K562 (cell line): ENCODE results near the gene DMWD. TPM values are rescaled to one million over a fixed set of nuclear protein-coding genes. Genes with fewer than 3 reads are reported as not detected.

Source experiments
- ASH1L ChIP-seq: fragments of 450-650 bp; IDR thresholded peaks from 2 replicates; pipeline ENCODE4 v1.6.1; 2018; ENCODE audit warnings: borderline replicate concordance, mild to moderate bottlenecking, low read depth; ENCODE audit not compliant: partially characterized antibody
- BCOR ChIP-seq: fragments of 450-650 bp; IDR thresholded peaks from 2 replicates; pipeline ENCODE4 v1.6.1; 2016
- BHLHE40 ChIP-seq: IDR thresholded peaks from 2 replicates; pipeline ENCODE4 v1.6.1; 2011; ENCODE audit warnings: low read length, improper control_type of control experiment
- CBX8 ChIP-seq: fragments of 200-600 bp; sonication (generic); IDR thresholded peaks from 2 replicates; pipeline ENCODE4 v1.6.1; 2012; ENCODE audit warnings: borderline replicate concordance, mixed run types, low read depth, mild to moderate bottlenecking, moderate library complexity, mixed read lengths, low read length, control low read depth, inconsistent platforms; ENCODE audit not compliant: poor library complexity, severe bottlenecking; ENCODE audit errors: extremely low read depth
- NUFIP1 ChIP-seq: fragments of 450-650 bp; IDR thresholded peaks from 2 replicates; pipeline ENCODE4 v1.6.1; 2018; ENCODE audit not compliant: partially characterized antibody
- PBX2 ChIP-seq, 2 experiments: IDR thresholded peaks in 1 of 2; conservative IDR thresholded peaks in 1 of 2; 2 replicates each; pipeline ENCODE4 v1.6.1; 2016; ENCODE audit warnings: low read depth in 2 of 2, mild to moderate bottlenecking in 1 of 2, missing compliant biosample characterization in 1 of 2, missing genetic modification characterization in 1 of 2, moderate library complexity in 1 of 2
- POLR2H ChIP-seq: IDR thresholded peaks from 2 replicates; pipeline ENCODE4 v1.6.1; 2016; ENCODE audit warnings: missing genetic modification characterization, low read depth, mild to moderate bottlenecking, control low read depth, missing compliant biosample characterization, moderate library complexity
- SIN3A ChIP-seq, 2 experiments: fragments of 150-350 bp in 1 of 2; IDR thresholded peaks; 2 replicates each; pipeline ENCODE4 v1.6.1; 2011 to 2016; ENCODE audit warnings: borderline replicate concordance in 2 of 2, low read depth in 2 of 2, low read length in 2 of 2, mild to moderate bottlenecking in 2 of 2, moderate library complexity in 2 of 2; ENCODE audit not compliant: control insufficient read depth in 1 of 2
- TEAD2 ChIP-seq: fragments of 450-650 bp; IDR thresholded peaks from 2 replicates; pipeline ENCODE4 v1.6.1; 2016; ENCODE audit warnings: missing genetic modification characterization, control low read depth, missing compliant biosample characterization
- THRA ChIP-seq: fragments of 450-650 bp; IDR thresholded peaks from 2 replicates; pipeline ENCODE4 v1.6.1; 2017; ENCODE audit warnings: mild to moderate bottlenecking, moderate library complexity
- U2AF2 ChIP-seq: fragments of 200-400 bp; formaldehyde crosslinking; optimal IDR thresholded peaks from 2 replicates; pipeline ENCODE3; 2017; ENCODE audit warnings: low read depth, mild to moderate bottlenecking, low read length
- ZEB2 ChIP-seq: fragments of 450-650 bp; IDR thresholded peaks from 2 replicates; pipeline ENCODE4 v1.6.1; 2016
- ZNF277 ChIP-seq: fragments of 250-450 bp; sonication (Bioruptor Pico); IDR thresholded peaks from 2 replicates; pipeline ENCODE4 v1.8.0; 2022; ENCODE audit warnings: inconsistent platforms, mild to moderate bottlenecking, moderate library complexity, borderline replicate concordance
- ZNF384 ChIP-seq: IDR thresholded peaks from 2 replicates; pipeline ENCODE4 v1.6.1; 2012; ENCODE audit warnings: low read depth, low read length, improper control_type of control experiment
- ZNF449 ChIP-seq: fragments of 250-450 bp; sonication (Bioruptor Pico); IDR thresholded peaks from 2 replicates; pipeline ENCODE4 v1.8.0; 2022; ENCODE audit warnings: moderate library complexity, mild to moderate bottlenecking, inconsistent platforms
- ZNF507 ChIP-seq: conservative IDR thresholded peaks from 2 replicates; pipeline ENCODE4 v1.6.1; 2017; ENCODE audit warnings: missing genetic modification characterization, missing compliant biosample characterization
- polyA plus RNA-seq, 8 experiments: library from polyadenylated mRNA; depleted of rRNA in 4 of 8; stranded (reverse) in 5 of 8; unstranded in 3 of 8; fragments of >200 nt; fragmentation: Nextera tagmentation in 2 of 8; fragmentation: Illumina TruSeq in 1 of 8; extraction: Ambion mirVana in 2 of 8; extraction: Trizol in 1 of 8; gene quantifications; 2 replicates each; pipeline versions ENCODE4 v1.2.1 to v1.2.3, GENCODE V29; 2011 to 2014; ENCODE audit warnings: inconsistent platforms in 1 of 8, missing spikeins in 1 of 8
- total RNA-seq, 7 experiments: library from RNA; depleted of rRNA in 6 of 7; stranded (reverse); fragments of >200 nt in 6 of 7; fragmentation: Illumina TruSeq in 2 of 7; extraction: Trizol in 2 of 7; gene quantifications; 2 replicates each; pipeline versions ENCODE4 v1.2.1 to v1.2.3, GENCODE V29; 2011 to 2021; ENCODE audit warnings: low replicate concordance in 1 of 7

The DMWD gene
- total and polyA plus RNA-seq, 9 of the 15 experiments (the other 6 are each of a cell fraction or from before 2014, with no cell fraction given), result 4.7 to 54.6 (median 19.0) TPM

GRCh38 chr19:45768984-45769782 is 23.5 kb downstream of the DMWD start, which contains the start of gene SIX5 (continued):
- TF ChIP-seq TEAD2 (tag) (0 out of 2 replicates have a peak, but pooled peaks have one; percentile 15), U2AF2 (no peak), BCOR (peak; percentile 97), POLR2H (peak; percentile 61), ZNF449 (CRISPR knock-in tag) (no peak), SIN3A (IDR thresholded peaks at IDR 0.05; ENCODE audit: borderline replicate concordance in 2 of 2, control insufficient read depth in 1 of 2, low read depth in 2 of 2, low read length in 2 of 2) (peak; percentile 97 to 100), NUFIP1 (no peak), PBX2 (CRISPR knock-in tag; IDR thresholded peaks at IDR 0.05; ENCODE audit: low read depth) (no peak), PBX2 (tag; conservative IDR thresholded peaks at IDR 0.05; ENCODE audit: low read depth) (no peak), ZEB2 (no peak), ZNF507 (tag) (no peak), ZNF277 (CRISPR knock-in tag) (no peak), ZNF384 (no peak), BHLHE40 (0 out of 2 replicates have a peak, but pooled peaks have one; percentile 4), ASH1L (no peak), THRA (no peak), CBX8 (no peak)
